ENCODE measurements around the gene GPR158.

The GPR158 gene

DNA sequence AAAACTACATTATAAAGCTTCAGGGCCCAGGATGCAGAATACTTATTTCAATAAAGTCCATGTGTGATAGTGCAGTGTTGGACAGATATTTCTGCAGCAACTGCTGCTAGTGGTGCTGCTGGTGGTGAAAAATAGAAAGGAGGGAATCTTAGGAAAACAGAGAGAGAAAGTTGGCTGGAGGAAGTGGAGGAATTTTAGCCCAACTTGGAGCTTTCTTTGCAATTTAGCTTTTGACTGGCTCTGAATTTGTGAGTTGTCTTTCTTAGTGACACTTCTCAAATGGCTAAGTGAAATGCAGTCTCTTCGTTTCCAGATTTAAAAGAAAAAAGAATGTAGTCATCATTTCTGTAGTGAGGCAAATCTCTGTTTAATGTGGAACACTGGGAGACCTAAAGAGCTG is 45.4 kb downstream of the GPR158 start:
- Histone ChIP-seq H3K4me1 (ENCODE audit: control insufficient read depth, insufficient read depth, low read length) (no peaks in the 10 kb centered on the region), H3K36me3 (ENCODE audit: control insufficient read depth, insufficient read depth, low read length) (no peaks in the 10 kb centered on the region), H3K9ac (ENCODE audit: low read length) (no peak overlapping the region), H3K27me3 (ENCODE audit: control insufficient read depth, insufficient read depth, low read length) (no peaks in the 10 kb centered on the region), H3K4me3 (ENCODE audit: low read length) (no peak overlapping the region), H3K27ac (ENCODE audit: low read depth, low read length) (no peak overlapping the region)

- no peak overlapping the region for H3K27ac ChIP-seq (ENCODE audit: low read depth, low read length)
- H3K27me3 ChIP-seq (ENCODE audit: control insufficient read depth, insufficient read depth, low read length) = no peaks in the 10 kb centered on the region
- H3K4me1 ChIP-seq (ENCODE audit: control insufficient read depth, insufficient read depth, low read length) = no peaks in the 10 kb centered on the region
- H3K36me3 ChIP-seq (ENCODE audit: control insufficient read depth, insufficient read depth, low read length) = no peaks in the 10 kb centered on the region
- no peak overlapping the region for H3K4me3 ChIP-seq (ENCODE audit: low read length)
- no peak overlapping the region for H3K9ac ChIP-seq (ENCODE audit: low read length)
These were observed 47.4 kb downstream of the GPR158 start for GRCh38 chr10:25222085-25222660.

GRCh38 chr10:25226775-25227682 is 52.2 kb downstream of the GPR158 start:
- Histone ChIP-seq H3K4me3 (ENCODE audit: low read length) (no peak overlapping the region), H3K36me3 (ENCODE audit: control insufficient read depth, insufficient read depth, low read length) (no peaks in the 10 kb centered on the region), H3K9ac (ENCODE audit: low read length) (no peak overlapping the region), H3K4me1 (ENCODE audit: control insufficient read depth, insufficient read depth, low read length) (no peaks in the 10 kb centered on the region), H3K27me3 (ENCODE audit: control insufficient read depth, insufficient read depth, low read length) (no peaks in the 10 kb centered on the region), H3K27ac (ENCODE audit: low read depth, low read length) (no peak overlapping the region)

DNA sequence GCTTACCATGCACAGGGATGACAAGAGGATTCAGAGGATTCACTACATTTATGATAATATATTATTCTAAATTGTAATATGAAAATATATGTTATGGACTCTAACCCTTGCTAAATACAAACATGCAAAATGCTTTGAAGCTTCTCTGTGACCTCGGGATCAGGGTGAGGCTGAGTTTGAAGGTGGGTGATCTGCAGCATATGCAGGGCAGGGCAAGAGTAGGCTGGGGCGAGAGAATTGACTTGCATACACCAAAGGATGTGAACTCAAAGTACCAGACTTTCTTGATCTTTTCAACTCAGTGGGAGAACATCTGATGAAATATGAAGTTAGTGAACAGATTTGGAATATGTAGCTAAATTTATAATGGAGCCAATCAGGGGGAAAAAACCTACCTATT is 57.0 kb downstream of the GPR158 start:
- Histone ChIP-seq H3K9ac (ENCODE audit: low read length) (no peak overlapping the region), H3K4me1 (ENCODE audit: control insufficient read depth, insufficient read depth, low read length) (no peaks in the 10 kb centered on the region), H3K27me3 (ENCODE audit: control insufficient read depth, insufficient read depth, low read length) (no peaks in the 10 kb centered on the region), H3K36me3 (ENCODE audit: control insufficient read depth, insufficient read depth, low read length) (no peaks in the 10 kb centered on the region), H3K27ac (ENCODE audit: low read depth, low read length) (no peak overlapping the region), H3K4me3 (ENCODE audit: low read length) (no peak overlapping the region)

DNA sequence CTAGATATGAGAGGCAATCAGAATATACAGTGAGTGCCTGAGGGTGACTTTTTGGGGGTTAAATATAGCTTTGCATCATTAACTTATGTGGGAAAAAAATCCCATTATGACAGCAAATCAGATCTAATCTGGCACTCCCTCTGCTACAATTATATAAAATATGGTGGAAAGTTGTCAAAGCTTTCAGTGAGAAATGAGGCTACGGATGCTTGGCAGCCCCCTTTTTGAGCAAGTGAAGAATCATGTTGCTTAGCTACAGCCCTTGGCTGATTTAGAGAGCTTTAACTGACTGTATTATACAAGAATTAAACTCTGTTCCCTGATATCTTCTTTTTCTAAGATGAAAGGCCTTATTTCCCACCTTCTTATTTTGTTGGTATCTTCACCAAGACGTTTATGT is 57.4 kb downstream of the GPR158 start:
- Histone ChIP-seq H3K4me1 (ENCODE audit: control insufficient read depth, insufficient read depth, low read length) (no peaks in the 10 kb centered on the region), H3K36me3 (ENCODE audit: control insufficient read depth, insufficient read depth, low read length) (no peaks in the 10 kb centered on the region), H3K4me3 (ENCODE audit: low read length) (no peak overlapping the region), H3K27ac (ENCODE audit: low read depth, low read length) (no peak overlapping the region), H3K9ac (ENCODE audit: low read length) (no peak overlapping the region), H3K27me3 (ENCODE audit: control insufficient read depth, insufficient read depth, low read length) (no peaks in the 10 kb centered on the region)

DNA sequence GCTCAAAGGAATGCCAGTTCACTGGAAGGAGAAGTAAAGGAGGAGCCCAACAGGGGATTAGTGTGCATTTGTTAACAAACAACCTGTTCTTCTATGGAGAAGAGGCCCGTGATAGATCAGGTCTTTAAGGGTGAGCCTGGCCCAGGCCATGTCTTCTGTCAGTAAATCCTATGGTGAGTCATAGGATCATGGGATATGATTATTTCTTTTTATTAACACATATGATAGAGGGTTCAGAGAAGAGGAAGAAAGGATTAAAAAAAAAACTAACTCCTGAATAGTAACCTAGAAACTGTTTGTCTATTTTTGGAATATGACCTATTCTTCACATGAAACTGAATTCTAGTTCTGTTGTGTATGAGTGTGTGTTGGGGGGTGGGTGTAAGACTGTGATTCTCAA is 70.4 kb downstream of the GPR158 start:
- no peak overlapping the region for H3K9ac ChIP-seq (ENCODE audit: low read length)
- no peak overlapping the region for H3K27ac ChIP-seq (ENCODE audit: low read depth, low read length)
- H3K27me3 ChIP-seq (ENCODE audit: control insufficient read depth, insufficient read depth, low read length) = no peaks in the 10 kb centered on the region
- no peaks in the 10 kb centered on the region for H3K36me3 ChIP-seq (ENCODE audit: control insufficient read depth, insufficient read depth, low read length)
- H3K4me1 ChIP-seq (ENCODE audit: control insufficient read depth, insufficient read depth, low read length) = no peaks in the 10 kb centered on the region
- H3K4me3 ChIP-seq (ENCODE audit: low read length) = no peak overlapping the region

GRCh38 chr10:25257646-25258045 is 82.8 kb downstream of the GPR158 start:
- H3K27me3 ChIP-seq (ENCODE audit: control insufficient read depth, insufficient read depth, low read length) = no peaks in the 10 kb centered on the region
- H3K27ac ChIP-seq (ENCODE audit: low read depth, low read length) = no peak overlapping the region

GRCh38 chr10:25261110-25261509 is 86.3 kb downstream of the GPR158 start:
- Histone ChIP-seq H3K9ac (ENCODE audit: low read length) (no peak overlapping the region), H3K27ac (ENCODE audit: low read depth, low read length) (no peak overlapping the region), H3K36me3 (ENCODE audit: control insufficient read depth, insufficient read depth, low read length) (no peaks in the 10 kb centered on the region), H3K4me1 (ENCODE audit: control insufficient read depth, insufficient read depth, low read length) (no peaks in the 10 kb centered on the region), H3K4me3 (ENCODE audit: low read length) (no peak overlapping the region), H3K27me3 (ENCODE audit: control insufficient read depth, insufficient read depth, low read length) (no peaks in the 10 kb centered on the region)

More at GRCh38 chr10:25257646-25258045, 82.8 kb downstream of the GPR158 start:
- no peaks in the 10 kb centered on the region for H3K4me1 ChIP-seq (ENCODE audit: control insufficient read depth, insufficient read depth, low read length)
- no peak overlapping the region for H3K4me3 ChIP-seq (ENCODE audit: low read length)
- H3K36me3 ChIP-seq (ENCODE audit: control insufficient read depth, insufficient read depth, low read length) = no peaks in the 10 kb centered on the region
- H3K9ac ChIP-seq (ENCODE audit: low read length) = no peak overlapping the region

DNA sequence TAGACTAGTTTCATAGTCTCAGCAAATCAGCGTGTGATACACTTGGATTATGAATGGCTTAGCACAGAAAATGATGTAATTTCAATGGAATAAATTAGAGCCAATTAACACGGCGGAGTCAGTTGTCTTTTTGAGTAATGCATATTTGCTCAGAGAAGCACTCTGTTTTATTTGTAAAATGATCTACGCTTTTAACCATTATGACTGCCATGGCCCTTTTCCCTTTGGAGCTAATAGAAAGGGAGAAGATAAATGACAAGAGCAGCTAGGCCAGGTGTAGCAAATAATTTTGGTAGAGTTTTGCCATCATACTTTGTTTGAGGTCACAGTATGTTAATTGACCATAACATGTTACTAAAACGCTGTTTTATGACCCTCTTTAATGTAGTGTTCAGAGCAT is 86.8 kb downstream of the GPR158 start:
- Histone ChIP-seq H3K4me1 (ENCODE audit: control insufficient read depth, insufficient read depth, low read length) (no peaks in the 10 kb centered on the region), H3K27ac (ENCODE audit: low read depth, low read length) (no peak overlapping the region), H3K36me3 (ENCODE audit: control insufficient read depth, insufficient read depth, low read length) (no peaks in the 10 kb centered on the region), H3K9ac (ENCODE audit: low read length) (no peak overlapping the region), H3K27me3 (ENCODE audit: control insufficient read depth, insufficient read depth, low read length) (no peaks in the 10 kb centered on the region), H3K4me3 (ENCODE audit: low read length) (no peak overlapping the region)

DNA sequence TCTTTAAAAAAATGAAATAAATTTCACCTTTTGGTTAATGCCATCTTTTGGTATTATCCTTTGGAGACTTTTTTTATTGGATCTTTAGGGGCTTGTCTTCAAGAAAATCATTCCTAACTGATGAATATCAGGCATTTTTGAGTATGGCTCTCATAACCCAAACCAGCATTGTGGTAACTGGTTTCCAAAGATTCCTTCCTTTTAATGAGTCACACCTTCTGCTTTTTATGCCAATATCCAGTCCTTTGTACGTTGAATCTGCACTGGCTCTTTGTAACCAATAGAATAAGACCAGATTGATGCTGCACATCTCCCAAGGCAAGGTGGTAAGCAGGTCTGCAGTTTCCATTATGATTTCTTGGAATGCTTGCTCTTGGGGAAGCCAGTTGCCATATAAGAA is 89.1 kb downstream of the GPR158 start:
- H3K27me3 ChIP-seq (ENCODE audit: control insufficient read depth, insufficient read depth, low read length) = no peaks in the 10 kb centered on the region
- H3K9ac ChIP-seq (ENCODE audit: low read length) = no peak overlapping the region
- no peaks in the 10 kb centered on the region for H3K36me3 ChIP-seq (ENCODE audit: control insufficient read depth, insufficient read depth, low read length)
- no peaks in the 10 kb centered on the region for H3K4me1 ChIP-seq (ENCODE audit: control insufficient read depth, insufficient read depth, low read length)
- no peak overlapping the region for H3K27ac ChIP-seq (ENCODE audit: low read depth, low read length)
- H3K4me3 ChIP-seq (ENCODE audit: low read length) = no peak overlapping the region

DNA sequence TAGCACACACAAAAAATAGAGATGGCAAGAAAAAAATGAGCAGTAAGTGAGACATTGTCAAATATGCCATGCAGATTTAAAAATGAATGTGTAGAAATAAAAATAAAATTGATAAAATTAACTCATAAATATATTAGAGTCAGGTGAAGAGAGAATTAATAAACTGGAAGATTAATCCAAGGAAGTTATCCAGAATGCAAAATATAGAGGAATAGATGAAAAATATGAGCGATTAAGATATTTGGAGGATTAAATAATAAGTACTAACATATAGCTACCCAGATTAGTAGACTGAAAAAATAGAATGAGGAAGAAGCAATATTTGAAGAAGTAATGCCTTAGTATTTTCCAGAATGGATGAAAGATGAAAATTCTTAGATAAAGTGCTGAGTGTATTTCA is 103.4 kb downstream of the GPR158 start:
- Histone ChIP-seq H3K4me1 (ENCODE audit: control insufficient read depth, insufficient read depth, low read length) (no peaks in the 10 kb centered on the region), H3K4me3 (ENCODE audit: low read length) (no peak overlapping the region), H3K36me3 (ENCODE audit: control insufficient read depth, insufficient read depth, low read length) (no peaks in the 10 kb centered on the region), H3K27ac (ENCODE audit: low read depth, low read length) (no peak overlapping the region), H3K27me3 (ENCODE audit: control insufficient read depth, insufficient read depth, low read length) (no peaks in the 10 kb centered on the region), H3K9ac (ENCODE audit: low read length) (no peak overlapping the region)

DNA sequence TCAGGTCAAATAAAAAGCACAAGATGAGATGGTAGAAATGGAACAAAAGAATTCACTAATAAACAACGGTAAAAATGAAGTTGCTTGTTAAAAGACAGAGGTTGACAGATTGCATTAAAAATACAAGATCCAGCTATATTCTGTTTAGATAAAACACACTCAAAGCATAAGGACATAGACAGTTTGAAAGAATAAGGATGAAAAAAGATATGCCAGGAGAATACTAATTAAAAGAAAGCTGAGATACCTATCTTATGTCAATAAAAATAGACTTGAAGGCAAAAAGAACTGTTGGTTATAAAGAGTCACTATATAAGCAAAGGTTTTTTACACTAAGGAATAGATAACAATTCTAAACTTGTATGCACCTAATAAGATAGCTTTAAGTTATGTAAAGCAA is 105.3 kb downstream of the GPR158 start:
- Histone ChIP-seq H3K4me1 (ENCODE audit: control insufficient read depth, insufficient read depth, low read length) (no peaks in the 10 kb centered on the region), H3K36me3 (ENCODE audit: control insufficient read depth, insufficient read depth, low read length) (no peaks in the 10 kb centered on the region), H3K27ac (ENCODE audit: low read depth, low read length) (no peak overlapping the region), H3K9ac (ENCODE audit: low read length) (no peak overlapping the region), H3K4me3 (ENCODE audit: low read length) (no peak overlapping the region), H3K27me3 (ENCODE audit: control insufficient read depth, insufficient read depth, low read length) (no peaks in the 10 kb centered on the region)

- Histone ChIP-seq H3K4me3 (ENCODE audit: low read length) (no peak overlapping the region), H3K4me1 (ENCODE audit: control insufficient read depth, insufficient read depth, low read length) (no peaks in the 10 kb centered on the region), H3K27me3 (ENCODE audit: control insufficient read depth, insufficient read depth, low read length) (no peaks in the 10 kb centered on the region), H3K36me3 (ENCODE audit: control insufficient read depth, insufficient read depth, low read length) (no peaks in the 10 kb centered on the region), H3K27ac (ENCODE audit: low read depth, low read length) (no peak overlapping the region), H3K9ac (ENCODE audit: low read length) (no peak overlapping the region)
These were observed 105.8 kb downstream of the GPR158 start for GRCh38 chr10:25280573-25280972.

Measured in rectal smooth muscle tissue (tissue), 1 donor.